OCI-LY7 (cell line): Measurements from ENCODE around the gene KRTAP5-2. TPM values are rescaled to one million over a fixed set of nuclear protein-coding genes. Genes with fewer than 3 reads are reported as not detected.

Experiments used
- BruUV-seq: library from RNA; stranded (reverse); fragments of 400-500 nt; replicated peaks from 2 replicates; lab custom pipeline; 2021; lab: Mats Ljungman, UMichigan
- CTCF ChIA-PET: fragments of 300-600 bp; sonication (Branson Sonifier 250); formaldehyde crosslinking; loops from one replicate; lab custom pipeline; 2022; ENCODE audit warnings: antibody characterized with exemption; ENCODE audit not compliant: unreplicated experiment; lab: Charles Lee
- POLR2A ChIA-PET: fragments of 300-600 bp; sonication (Branson Sonifier 250); formaldehyde crosslinking; loops from one replicate; lab custom pipeline; 2022; ENCODE audit warnings: antibody characterized with exemption; lab: Charles Lee
- DNase-seq: peaks from one replicate; pipeline ENCODE4 v3.0.0-alpha.2; 2015; ENCODE audit warnings: low spot score
- H2AFZ ChIP-seq: fragments of 200-600 bp; sonication (generic), shearing (Covaris generic); 2 replicates; pipeline ENCODE4 v1.6.1; 2014; ENCODE audit warnings: mild to moderate bottlenecking, antibody characterized with exemption, low read length, moderate library complexity
- H3K27ac ChIP-seq: fragments of 200-600 bp; sonication (generic); 2 replicates; pipeline ENCODE4 v1.5.1; 2014; ENCODE audit warnings: mixed run types, low read depth, mild to moderate bottlenecking, moderate library complexity, low read length, inconsistent platforms; ENCODE audit not compliant: poor library complexity, severe bottlenecking
- H3K36me3 ChIP-seq: fragments of 200-600 bp; sonication (generic); 2 replicates; pipeline ENCODE4 v1.6.1; 2014; ENCODE audit warnings: mild to moderate bottlenecking, antibody characterized with exemption, low read length, moderate library complexity, mixed read lengths; ENCODE audit not compliant: insufficient read depth
- H3K4me1 ChIP-seq: fragments of 200-600 bp; sonication (generic); 2 replicates; pipeline ENCODE4 v1.5.1; 2014; ENCODE audit warnings: mild to moderate bottlenecking, low read length; ENCODE audit not compliant: insufficient read depth, poor library complexity, severe bottlenecking
- H3K4me2 ChIP-seq: fragments of 200-600 bp; sonication (generic); 2 replicates; pipeline ENCODE4 v1.6.1; 2014; ENCODE audit warnings: mild to moderate bottlenecking, low read length
- H3K4me3 ChIP-seq: fragments of 200-600 bp; sonication (generic); 2 replicates; pipeline ENCODE4 v1.5.1; 2014; ENCODE audit warnings: mild to moderate bottlenecking, low read depth, low read length; ENCODE audit not compliant: poor library complexity, severe bottlenecking
- H3K79me2 ChIP-seq: fragments of 200-600 bp; sonication (generic); 2 replicates; pipeline ENCODE4 v1.6.1; 2016; ENCODE audit warnings: low read depth, mild to moderate bottlenecking, low read length, moderate library complexity, mixed read lengths; ENCODE audit not compliant: insufficient read depth
- H3K9me2 ChIP-seq: fragments of 200-600 bp; sonication (generic); 2 replicates; pipeline ENCODE4 v1.6.1; 2016; ENCODE audit warnings: mild to moderate bottlenecking, low read length, mixed read lengths; ENCODE audit not compliant: insufficient read depth
- H3K9me3 ChIP-seq: fragments of 200-600 bp; sonication (generic); 2 replicates; pipeline ENCODE4 v1.6.1; 2014; ENCODE audit warnings: mild to moderate bottlenecking, mixed run types, low read length, mixed read lengths
- H4K20me1 ChIP-seq: fragments of 200-600 bp; sonication (generic); 2 replicates; pipeline ENCODE4 v1.6.1; 2014; ENCODE audit warnings: mild to moderate bottlenecking, antibody characterized with exemption, low read length, moderate library complexity, mixed read lengths; ENCODE audit not compliant: insufficient read depth
- CTCF ChIP-seq: fragments of 200-600 bp; sonication (generic); conservative IDR thresholded peaks from 2 replicates; pipeline ENCODE4 v1.5.1; 2014; ENCODE audit warnings: mild to moderate bottlenecking, antibody characterized with exemption, low read length, moderate library complexity, mixed read lengths
- EZH2phosphoT487 ChIP-seq: fragments of 200-600 bp; sonication (generic); IDR thresholded peaks from 2 replicates; pipeline ENCODE4 v1.6.1; 2018; ENCODE audit warnings: low read depth, borderline replicate concordance, mild to moderate bottlenecking, mixed run types, antibody characterized with exemption, low read length, moderate library complexity, mixed read lengths
- intact Hi-C: fragments of 100-400 bp; cut with micrococcal nuclease; formaldehyde crosslinking; loops from one replicate; pipeline ENCODE4 v1.10.0; 2022; ENCODE audit not compliant: unreplicated experiment
- total RNA-seq, 2 experiments: library from RNA; depleted of rRNA in 1 of 2; stranded (reverse); fragments of >200 nt in 1 of 2; shearing (Covaris generic) in 1 of 2; gene quantifications; 2 replicates each; pipeline ENCODE4 v1.2.3, GENCODE V29; 2014 to 2022

KRTAP5-2 gene
- total RNA-seq, 2 experiments from 2014 or later, result not detected

GRCh38 chr11:1638344-1638743 is 40.2 kb upstream of the KRTAP5-2 start:
- POLR2A ChIA-PET, result no interaction called here
- no peaks in the 10 kb centered on the region for H4K20me1 ChIP-seq
- intact Hi-C loops, result no loop called here

GRCh38 chr11:1637628-1638027 is 39.5 kb upstream of the KRTAP5-2 start:
- ChIA-PET CTCF (no interaction called here), POLR2A (interaction anchor here (0.6 kb wide), 1 partner anchor 9 kb away, joined by 3 read pairs; no protein-coding TSS in a partner anchor)
- intact Hi-C loops, result no loop called here
- no peak overlapping the region for H3K27ac ChIP-seq
- no peaks in the 10 kb centered on the region for H3K79me2 ChIP-seq
- H3K4me2 ChIP-seq, result no peak overlapping the region
- BruUV-seq, result no TSS peak
- TF ChIP-seq EZH2phosphoT487, result no peak
- TF ChIP-seq CTCF, result no peak
- H4K20me1 ChIP-seq, result no peaks in the 10 kb centered on the region
- H3K9me3 ChIP-seq, result no peaks in the 10 kb centered on the region
- no peak for DNase-seq
- no peak overlapping the region for H3K4me3 ChIP-seq
- H3K4me1 ChIP-seq, result no peaks in the 10 kb centered on the region
- no peak overlapping the region for H2AFZ ChIP-seq
- H3K9me2 ChIP-seq, result no peaks in the 10 kb centered on the region
- no peaks in the 10 kb centered on the region for H3K36me3 ChIP-seq

More at GRCh38 chr11:1638344-1638743, 40.2 kb upstream of the KRTAP5-2 start:
- TF ChIP-seq CTCF, result no peak
- no peak for TF ChIP-seq EZH2phosphoT487
- H2AFZ ChIP-seq, result no peak overlapping the region
- no peaks in the 10 kb centered on the region for H3K9me3 ChIP-seq
- BruUV-seq, result no TSS peak
- no peak for DNase-seq
- H3K4me1 ChIP-seq, result no peaks in the 10 kb centered on the region
- H3K79me2 ChIP-seq, result no peaks in the 10 kb centered on the region
- H3K27ac ChIP-seq, result no peak overlapping the region
- CTCF ChIA-PET, result no interaction called here
- no peak overlapping the region for H3K4me3 ChIP-seq
- no peak overlapping the region for H3K4me2 ChIP-seq
- no peaks in the 10 kb centered on the region for H3K9me2 ChIP-seq
- no peaks in the 10 kb centered on the region for H3K36me3 ChIP-seq

DNA sequence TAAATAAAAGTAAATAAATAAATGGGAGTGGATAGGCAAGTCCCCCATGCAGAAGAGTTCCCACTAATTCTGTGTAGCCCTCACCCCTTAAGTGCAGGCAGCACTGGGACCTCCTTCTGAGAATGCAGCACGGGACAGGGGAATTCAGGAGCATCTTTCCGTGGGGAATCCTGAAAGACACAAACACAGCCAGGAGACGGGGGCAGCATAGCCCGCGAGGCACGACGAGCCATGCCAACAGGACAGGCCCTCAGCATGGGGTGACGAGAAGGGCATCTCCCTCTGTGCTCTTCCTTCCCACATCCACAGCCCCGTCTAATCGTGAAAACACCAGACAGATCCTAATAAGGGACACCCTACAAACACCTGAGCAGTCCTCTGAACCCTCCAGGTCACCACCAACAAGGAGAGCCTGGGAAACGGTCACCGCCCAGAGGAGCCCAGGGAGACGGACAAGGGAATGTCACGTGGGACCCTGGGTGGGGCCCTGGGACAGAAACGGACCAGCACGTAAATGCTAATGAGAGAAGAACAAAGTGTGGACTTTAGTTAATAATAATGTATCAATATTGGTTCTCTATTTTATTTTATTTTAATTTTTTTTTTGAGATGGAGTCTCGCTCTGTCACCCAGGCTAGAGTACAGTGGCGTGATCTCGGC is 38.3 kb upstream of the KRTAP5-2 start:
- Histone ChIP-seq H3K36me3 (no peaks in the 10 kb centered on the region), H2AFZ (no peak overlapping the region), H3K4me2 (no peak overlapping the region), H3K4me1 (no peaks in the 10 kb centered on the region), H3K9me2 (no peaks in the 10 kb centered on the region), H3K79me2 (no peaks in the 10 kb centered on the region), H3K9me3 (no peaks in the 10 kb centered on the region), H3K27ac (no peak overlapping the region), H4K20me1 (no peaks in the 10 kb centered on the region), H3K4me3 (no peak overlapping the region)
- ChIA-PET POLR2A (no interaction called here), CTCF (no interaction called here)
- no TSS peak for BruUV-seq
- no peak for DNase-seq
- intact Hi-C loops, result no loop called here
- TF ChIP-seq CTCF (no peak), EZH2phosphoT487 (no peak)
